ENCODE data around the gene FAXDC2. TPM values are rescaled to one million over a fixed set of nuclear protein-coding genes. Genes with fewer than 3 reads are reported as not detected.

The FAXDC2 gene
- total and polyA plus RNA-seq, 2 of the 13 experiments (the other 11 are each of a cell fraction or from before 2014, with no cell fraction given), result 4.7 to 58.8 TPM

- TF ChIP-seq AFF4 (CRISPR knock-in tag; IDR thresholded peaks at IDR 0.05), result no peak
- TF ChIP-seq DMAP1 (CRISPR knock-in tag; IDR thresholded peaks at IDR 0.05), result peak; percentile 46; the same call in 1 of the 2 replicates
- TF ChIP-seq HNF4G (IDR thresholded peaks at IDR 0.05; ENCODE audit: borderline replicate concordance, low read depth, low read length), result peak; percentile 23; the same call in 1 of the 2 replicates
- peak; percentile 69; the same call in 1 of the 2 replicates for TF ChIP-seq HNF4G (CRISPR knock-in tag; IDR thresholded peaks at IDR 0.05; ENCODE audit: borderline replicate concordance, low read depth)
- no peak for TF ChIP-seq ZIK1 (CRISPR knock-in tag; IDR thresholded peaks at IDR 0.05; ENCODE audit: borderline replicate concordance, low read depth)
- TF ChIP-seq ESRRA (CRISPR knock-in tag; IDR thresholded peaks at IDR 0.05; ENCODE audit: low read depth), result peak; percentile 72
- no peak for TF ChIP-seq E2F1 (CRISPR knock-in tag; IDR thresholded peaks at IDR 0.05)
- 0 out of 2 replicates have a peak, but pooled peaks have one; percentile 58 for TF ChIP-seq BRF2 (CRISPR knock-in tag; IDR thresholded peaks at IDR 0.05)
- TF ChIP-seq SRY (CRISPR knock-in tag; IDR thresholded peaks at IDR 0.05), result no peak; the same call in 1 of the 2 replicates
- no peak for TF ChIP-seq PHF20 (CRISPR knock-in tag; IDR thresholded peaks at IDR 0.05)
- TF ChIP-seq KLF15 (CRISPR knock-in tag; IDR thresholded peaks at IDR 0.05; ENCODE audit: borderline replicate concordance), result no peak
- peak; percentile 32 for TF ChIP-seq XRCC5 (optimal IDR thresholded peaks at IDR 0.05; ENCODE audit: low read length)
- TF ChIP-seq ZNF264 (CRISPR knock-in tag; IDR thresholded peaks at IDR 0.05), result 0 out of 2 replicates have a peak, but pooled peaks have one; percentile 31
- TF ChIP-seq PAXIP1 (CRISPR knock-in tag; conservative IDR thresholded peaks at IDR 0.05), result peak; percentile 90
- no peak for TF ChIP-seq TIGD3 (CRISPR knock-in tag; IDR thresholded peaks at IDR 0.05; ENCODE audit: borderline replicate concordance)
- no peak for TF ChIP-seq MEIS1 (CRISPR knock-in tag; IDR thresholded peaks at IDR 0.05; ENCODE audit: borderline replicate concordance)
- TF ChIP-seq ZFP36L2 (CRISPR knock-in tag; IDR thresholded peaks at IDR 0.05), result no peak
Observed at GRCh38 chr5:154837009-154837901, 13.1 kb downstream of the FAXDC2 start (continued).

Data from HepG2 (cell line).